CD4-positive, alpha-beta T cell (primary cell): ENCODE data around the gene ANXA4. TPM values are rescaled to one million over a fixed set of nuclear protein-coding genes. Genes with fewer than 3 reads are reported as not detected.
"Not testable (repeated sequence)": the region's sequence is repeated elsewhere in the genome, so short reads cannot be mapped to it uniquely, and the experiment has no call there.

Experiments
- ATAC-seq: fragments of 200-7000 bp; cut with Tn5 transposase; one replicate; pipeline ENCODE4 v1.10.0; 2022; ENCODE audit warnings: mild to moderate bottlenecking; ENCODE audit not compliant: poor library complexity
- CTCF ChIA-PET: fragments of 350-600 bp; sonication (Branson Sonifier 250); formaldehyde crosslinking; loops from one replicate; lab custom pipeline; 2021; ENCODE audit warnings: antibody characterized with exemption, inconsistent platforms; lab: Charles Lee
- POLR2A ChIA-PET: fragments of 350-600 bp; sonication (Branson Sonifier 250); formaldehyde crosslinking; loops from one replicate; lab custom pipeline; 2021; ENCODE audit warnings: antibody characterized with exemption, inconsistent platforms; lab: Charles Lee
- DNase-seq, 14 experiments: peaks; one replicate each; pipeline ENCODE4 v3.0.0-alpha.2; 2013 to 2020; ENCODE audit warnings: mixed read lengths in 2 of 14
- H3K27ac ChIP-seq, 2 donors: one replicate each; pipeline versions ENCODE4 v1.5.1 to v1.7.0; 2013; ENCODE audit warnings: low read length in 2 of 2, low read depth in 1 of 2, mild to moderate bottlenecking in 1 of 2
- H3K27me3 ChIP-seq, 2 experiments: 1 replicate in 1 of 2; 2 replicates in 1 of 2; pipeline versions ENCODE4 v1.6.1 to v1.7.0; 2013; ENCODE audit warnings: low read length in 2 of 2, control low read depth in 1 of 2, mild to moderate bottlenecking in 1 of 2, moderate library complexity in 1 of 2; ENCODE audit not compliant: insufficient read depth in 2 of 2, control insufficient read depth in 1 of 2
- H3K36me3 ChIP-seq: one replicate; pipeline ENCODE4 v1.6.1; 2013; ENCODE audit warnings: low read length, control low read depth; ENCODE audit not compliant: insufficient read depth
- H3K4me1 ChIP-seq: one replicate; pipeline ENCODE4 v1.6.1; 2013; ENCODE audit warnings: low read length, control low read depth; ENCODE audit not compliant: insufficient read depth
- H3K4me3 ChIP-seq: one replicate; pipeline ENCODE4 v1.5.1; 2013; ENCODE audit warnings: mild to moderate bottlenecking, low read length, moderate library complexity
- H3K9me3 ChIP-seq, 2 experiments: 1 replicate in 1 of 2; 2 replicates in 1 of 2; pipeline versions ENCODE4 v1.6.1 to v1.7.0; 2013; ENCODE audit warnings: low read length in 2 of 2, mild to moderate bottlenecking in 2 of 2, control low read depth in 1 of 2, moderate library complexity in 1 of 2; ENCODE audit not compliant: control insufficient read depth in 1 of 2, insufficient read depth in 1 of 2
- H3K27ac Mint-ChIP-seq: one replicate; pipeline ENCODE4 v1.8.0; 2020; ENCODE audit warnings: mixed read lengths
- H3K27me3 Mint-ChIP-seq: one replicate; pipeline ENCODE4 v1.8.0; 2021; ENCODE audit warnings: mixed read lengths
- H3K36me3 Mint-ChIP-seq: one replicate; pipeline ENCODE4 v1.8.0; 2021; ENCODE audit warnings: low read depth, mixed read lengths
- H3K4me1 Mint-ChIP-seq: one replicate; pipeline ENCODE4 v1.8.0; 2021; ENCODE audit warnings: low read depth, mixed read lengths
- H3K4me3 Mint-ChIP-seq: one replicate; pipeline ENCODE4 v1.8.0; 2020; ENCODE audit warnings: mild to moderate bottlenecking, mixed read lengths
- H3K9me3 Mint-ChIP-seq: one replicate; pipeline ENCODE4 v1.8.0; 2020; ENCODE audit warnings: mixed read lengths
- CTCF ChIP-seq: fragments of 200-600 bp; IDR thresholded peaks from one replicate; pipeline ENCODE4 v1.8.0; 2022; ENCODE audit warnings: antibody characterized with exemption, mild to moderate bottlenecking
- intact Hi-C, 2 experiments: fragments of 100-400 bp; cut with DNase I in 1 of 2; cut with micrococcal nuclease in 1 of 2; formaldehyde crosslinking; loops; one replicate each; pipeline versions ENCODE4 v1.15.1 to v1.9.0; 2023 to 2025; cut with DNase I, micrococcal nuclease
- total RNA-seq, 174 experiments: library from RNA in 2 of 174; stranded (reverse) in 2 of 174; gene quantifications; one replicate each; pipeline ENCODE4 v1.2.3 and lab custom pipeline; 2021 to 2026

ANXA4 gene
- total RNA-seq, 2 experiments from 2014 or later, result 4.0 to 5.3 TPM

GRCh38 chr2:69711971-69712370 lies 30.0 kb upstream of the ANXA4 start:
- peaks cover 29% of the 10 kb centered on the region for H3K4me1 Mint-ChIP-seq
- Histone ChIP-seq H3K9me3 (peaks cover 0 to 6% of the 10 kb centered on the region in 2 experiments), H3K4me1 (peaks cover 18% of the 10 kb centered on the region), H3K36me3 (no peaks in the 10 kb centered on the region), H3K4me3 (no peak overlapping the region), H3K27me3 (no peaks in the 10 kb centered on the region), H3K27ac (no peak overlapping the region)
- ChIA-PET POLR2A (interaction anchor here (6.1 kb wide), 1 partner anchor 67 kb away, joined by 51 read pairs; the partner anchor contains the start of gene AAK1), CTCF (interaction anchor here (0.9 kb wide), 1 partner anchor 105 kb away, joined by 3 read pairs; no protein-coding TSS in a partner anchor)
- DNase-seq (no peak), ATAC-seq (no peak)
- no peak overlapping the region for H3K4me3 Mint-ChIP-seq
- intact Hi-C loops, result loop anchor here (5.0 kb wide), 2 partner anchors 35 to 275 kb away; partner anchors contain the start of gene NFU1 (in 1 of the 2)
- no peaks in the 10 kb centered on the region for H3K36me3 Mint-ChIP-seq
- H3K27ac Mint-ChIP-seq, result no peak overlapping the region
- peaks cover 2% of the 10 kb centered on the region for H3K9me3 Mint-ChIP-seq
- TF ChIP-seq CTCF, result no peak
- H3K27me3 Mint-ChIP-seq, result no peaks in the 10 kb centered on the region

DNA sequence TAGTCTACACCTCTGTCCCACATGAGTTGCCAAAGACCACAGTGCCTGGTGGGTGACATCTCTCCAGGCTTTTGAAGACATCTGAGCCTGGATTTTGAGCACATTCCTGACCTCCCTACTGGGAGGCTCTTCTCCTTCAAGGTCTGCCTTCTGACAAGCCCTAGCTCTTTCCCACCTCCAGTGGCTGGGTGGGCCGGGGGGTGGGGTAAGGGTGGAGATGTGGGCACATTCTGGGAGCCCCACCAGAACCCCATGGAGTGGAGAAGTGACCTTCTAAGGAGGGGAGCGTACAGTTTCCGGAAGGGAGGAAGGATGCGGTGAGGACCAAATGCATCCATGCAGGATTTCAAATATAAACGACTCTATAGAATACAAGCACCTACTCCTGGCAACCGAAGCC lies 27.9 kb upstream of the ANXA4 start:
- no peaks in the 10 kb centered on the region for H3K27me3 ChIP-seq
- Mint-ChIP-seq H3K9me3 (peaks cover 2% of the 10 kb centered on the region), H3K4me1 (peaks cover 24% of the 10 kb centered on the region), H3K36me3 (no peaks in the 10 kb centered on the region), H3K4me3 (no peak overlapping the region), H3K27me3 (no peaks in the 10 kb centered on the region), H3K27ac (no peak overlapping the region)
- TF ChIP-seq CTCF, result no peak
- H3K9me3 ChIP-seq, result peaks cover 0 to 6% of the 10 kb centered on the region in 2 experiments
- H3K4me1 ChIP-seq, result peaks cover 13% of the 10 kb centered on the region
- intact Hi-C loops, result loop anchor here (1.0 to 5.0 kb wide), 7 partner anchors 21 to 277 kb away; partner anchors contain the start of genes AAK1 (in 1 of the 2) and NFU1 (in 1 of the 2)
- no peak overlapping the region for H3K27ac ChIP-seq
- no peaks in the 10 kb centered on the region for H3K36me3 ChIP-seq
- ChIA-PET CTCF (interaction anchor here (0.8 to 2.0 kb wide), 11 partner anchors 11 to 277 kb away, joined by 3 to 9 read pairs (median 3); partner anchors contain the start of gene NFU1), POLR2A (interaction anchor here (0.6 to 6.1 kb wide), 2 partner anchors 69 to 135 kb away, joined by 3 to 51 read pairs; partner anchors contain the start of gene AAK1)
- ATAC-seq, result no peak
- no peak overlapping the region for H3K4me3 ChIP-seq
- DNase-seq, result no peak

- peak; percentile 80 to 95 (median 89) for DNase-seq
- not testable (repeated sequence) for H3K27ac Mint-ChIP-seq, H3K27me3 Mint-ChIP-seq, H3K36me3 Mint-ChIP-seq, H3K4me3 ChIP-seq, H3K27ac ChIP-seq, H3K9me3 ChIP-seq, H3K9me3 Mint-ChIP-seq, H3K27me3 ChIP-seq, H3K4me3 Mint-ChIP-seq, H3K36me3 ChIP-seq
- ChIA-PET CTCF (interaction anchor here (0.6 to 2.0 kb wide), 14 partner anchors 10 to 277 kb away, joined by 3 to 9 read pairs (median 3); partner anchors contain the start of gene NFU1), POLR2A (interaction anchor here (0.6 to 6.1 kb wide), 3 partner anchors 54 to 136 kb away, joined by 3 to 51 read pairs (median 3); partner anchors contain the start of gene AAK1)
- ATAC-seq, result peak; percentile 98
- peaks cover 24% of the 10 kb centered on the region for H3K4me1 Mint-ChIP-seq
- intact Hi-C loops, result loop anchor here (1.0 to 5.0 kb wide), 7 partner anchors 22 to 277 kb away; partner anchors contain the start of genes AAK1 (in 1 of the 2) and NFU1 (in 1 of the 2)
- peaks cover 13% of the 10 kb centered on the region for H3K4me1 ChIP-seq
- peak; percentile 79 for TF ChIP-seq CTCF
Measured at GRCh38 chr2:69714539-69715220, 27.3 kb upstream of the ANXA4 start.
